NCI-H82 treated with DMSO at 0.1 percent for 48 hours (cell line): ENCODE data around the gene CNIH2.

Source experiments
- DNase-seq: peaks from one replicate; lab custom pipeline; 2025; ENCODE audit not compliant: unreplicated experiment; lab: John Stamatoyannopoulos, UW

CNIH2 gene

DNA sequence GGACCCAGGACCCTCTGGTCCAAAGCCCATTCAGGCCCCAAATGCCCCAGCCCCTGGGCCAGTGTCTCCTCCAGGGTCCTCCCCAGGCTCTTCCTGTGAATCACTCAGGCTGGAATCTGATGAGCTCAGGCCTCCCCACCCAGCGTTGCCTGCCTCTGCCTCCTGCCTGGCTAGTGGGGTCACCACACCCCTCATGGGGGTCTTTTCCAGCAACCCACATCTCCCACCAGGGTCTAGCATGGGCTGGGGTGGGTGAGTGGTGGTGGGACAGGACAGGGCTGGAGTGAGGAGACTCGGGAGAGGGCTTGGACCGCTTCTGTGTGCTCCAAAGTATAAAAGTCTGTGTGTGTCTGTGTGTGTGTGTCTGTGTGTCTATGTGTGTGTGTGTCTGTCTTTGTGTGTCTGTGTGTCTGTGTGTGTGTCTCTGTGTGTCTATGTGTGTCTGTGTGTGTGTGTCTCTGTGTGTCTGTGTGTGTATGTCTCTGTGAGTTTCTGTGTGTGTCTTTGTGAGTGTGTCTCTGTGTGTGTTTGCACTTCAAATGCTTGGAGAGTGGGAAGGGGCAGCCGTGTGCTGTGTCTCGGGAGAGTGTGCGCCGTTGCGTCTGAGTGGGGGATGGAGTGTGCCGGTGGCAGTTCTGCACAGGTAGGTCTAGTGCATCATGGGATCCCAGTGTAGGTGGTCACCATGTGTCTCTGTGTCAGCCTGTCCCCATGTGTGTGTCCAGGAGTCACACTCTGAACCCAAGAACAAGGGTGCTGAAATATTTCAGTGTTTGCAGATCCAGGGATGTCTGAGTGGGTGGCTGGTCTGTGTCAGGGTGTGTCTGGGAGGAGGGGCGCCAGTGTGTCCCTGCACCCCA lies 49.4 kb downstream of the CNIH2 start:
- no peak for DNase-seq

DNA sequence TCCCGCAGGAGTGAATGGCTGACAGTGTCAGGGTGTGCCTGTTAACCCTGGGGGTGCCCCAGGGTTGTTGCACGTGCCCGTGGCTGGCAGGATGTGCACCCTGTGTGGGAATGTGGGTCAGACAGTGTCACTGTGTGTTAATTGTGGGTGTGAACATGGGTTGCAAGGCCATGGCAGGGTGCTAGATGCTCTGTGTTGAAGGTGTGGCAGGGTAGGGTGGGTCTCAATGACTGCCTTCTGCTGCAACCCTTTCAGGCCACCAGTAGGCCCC lies 50.0 kb downstream of the CNIH2 start:
- DNase-seq: no peak

GRCh38 chr11:66328302-66329144 lies 50.5 kb downstream of the CNIH2 start:
- peak; percentile 44 for DNase-seq

DNA sequence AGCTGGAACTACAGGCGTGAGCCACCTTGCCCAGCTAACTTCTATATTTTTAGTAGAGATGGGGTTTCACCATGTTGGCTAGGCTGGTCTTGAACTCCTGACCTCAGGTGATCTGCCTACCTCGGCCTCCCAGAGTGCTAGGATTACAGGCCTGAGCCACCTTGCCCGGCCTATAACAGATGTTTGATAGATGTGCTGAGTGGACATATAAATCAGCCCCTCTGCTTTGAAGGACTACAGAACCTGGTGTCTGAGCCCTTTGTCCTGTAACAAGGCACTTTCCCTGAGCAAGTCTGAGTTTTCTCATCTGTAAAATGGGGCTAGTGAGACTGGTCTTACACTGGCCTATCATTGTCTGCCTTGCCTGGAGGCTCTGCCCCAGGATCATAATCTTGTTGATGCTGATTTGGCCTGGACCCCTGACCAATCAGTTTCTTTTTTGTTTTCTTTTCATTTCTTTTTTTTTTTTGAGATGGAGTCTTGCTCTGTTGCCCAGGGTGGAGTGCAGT lies 51.2 kb downstream of the CNIH2 start:
- no peak for DNase-seq

DNA sequence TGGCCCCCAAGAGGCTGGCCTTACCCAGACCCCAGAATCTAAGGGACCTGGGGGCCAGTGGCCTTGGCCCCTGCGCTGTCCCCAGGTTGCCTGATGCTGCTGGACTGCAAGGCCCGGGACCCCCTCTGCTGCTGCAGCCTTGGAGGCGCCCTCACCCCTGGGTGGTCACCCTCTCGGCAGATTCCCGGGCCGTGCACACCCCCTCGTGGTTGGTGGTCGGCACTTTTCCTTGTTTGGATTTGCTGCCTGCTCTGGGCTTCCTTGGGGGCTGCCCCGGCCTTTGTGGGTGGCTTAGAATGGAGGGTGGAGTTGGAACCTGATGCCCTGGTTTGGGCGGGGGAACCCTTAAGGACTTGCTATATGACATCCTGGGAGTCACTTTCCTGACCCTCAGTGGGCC lies 53.0 kb downstream of the CNIH2 start:
- DNase-seq: no peak

DNA sequence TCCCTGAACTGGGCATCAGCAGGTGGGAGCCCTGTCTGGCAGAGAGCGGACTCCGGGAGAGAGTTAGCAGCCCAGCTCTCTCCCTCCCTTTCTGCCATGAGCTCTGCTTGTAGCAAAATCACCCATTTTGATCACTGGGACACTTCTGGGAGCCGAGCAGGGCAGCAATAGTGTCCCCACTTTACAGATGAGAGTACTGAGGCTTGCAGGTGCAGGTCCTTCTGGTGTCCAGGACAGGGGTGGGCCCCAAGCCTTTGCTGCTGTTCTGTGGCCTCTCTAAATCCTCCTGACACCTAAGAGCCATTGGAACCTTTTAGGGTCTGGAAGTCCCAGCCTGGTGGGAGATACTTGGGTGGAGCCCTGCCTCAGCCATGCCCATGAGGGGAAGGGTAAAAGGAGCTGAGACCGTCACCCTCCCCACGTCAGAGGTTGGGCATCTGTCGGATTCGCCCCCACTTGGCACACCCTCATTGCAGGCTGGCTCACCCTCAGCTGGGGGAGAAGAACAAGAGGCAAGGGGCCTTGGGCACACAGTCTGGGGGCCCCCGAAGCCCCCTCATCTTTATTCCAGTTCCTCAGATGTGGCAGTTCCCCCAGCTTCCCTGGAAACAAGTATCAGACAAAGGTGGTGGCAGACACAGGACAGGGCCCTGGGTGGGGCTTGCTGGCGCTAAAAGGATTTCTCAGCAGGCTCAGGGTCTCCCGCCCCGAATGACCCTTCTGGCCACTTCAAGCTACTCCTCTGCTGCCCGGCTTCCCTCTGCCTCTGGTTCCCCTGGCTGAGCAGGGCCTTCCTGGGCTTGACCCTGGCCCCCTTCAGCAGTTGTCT lies 53.8 kb downstream of the CNIH2 start:
- no peak for DNase-seq

DNA sequence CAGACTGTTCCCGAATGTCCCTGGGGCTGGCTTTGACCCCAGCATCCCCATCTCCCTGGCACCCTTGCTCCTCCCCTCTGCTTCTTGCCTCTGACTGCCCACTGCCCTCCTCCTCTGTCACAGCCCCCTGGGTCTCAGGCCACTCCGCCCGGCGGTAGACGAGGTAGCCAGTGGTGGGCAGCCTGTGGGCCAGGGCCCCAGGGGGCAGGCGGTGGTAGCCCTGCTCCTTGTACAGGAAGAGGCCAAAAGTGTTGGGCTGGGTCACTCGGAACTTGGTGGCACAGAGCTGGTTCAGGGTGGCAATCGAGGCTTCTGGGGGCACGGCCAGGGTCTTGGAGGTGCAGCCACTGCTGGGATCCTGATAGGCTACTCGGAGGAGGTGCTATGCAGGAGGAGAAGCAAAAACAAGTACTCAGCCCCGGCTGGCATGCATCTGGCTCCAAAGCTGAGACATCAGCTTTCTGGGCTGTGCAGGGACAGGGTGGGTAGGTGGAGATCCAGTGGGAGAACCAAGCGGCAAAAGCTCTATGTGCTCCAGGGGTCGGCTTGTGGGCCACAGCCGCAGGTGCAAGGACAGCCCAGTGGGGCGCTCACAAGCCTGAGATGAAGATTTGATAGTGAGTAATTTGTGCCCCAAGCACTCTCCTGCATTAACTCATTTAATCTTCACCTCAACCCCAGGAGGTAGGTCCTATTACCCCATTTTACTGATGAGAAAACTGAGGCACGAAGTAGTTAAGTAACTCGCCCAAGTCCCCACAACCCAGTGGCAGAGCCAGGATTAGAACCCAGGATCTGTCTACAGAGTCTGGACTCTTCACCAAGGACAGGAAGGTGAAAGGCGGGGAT lies 54.6 kb downstream of the CNIH2 start:
- no peak for DNase-seq

- DNase-seq: no peak
These were observed 55.4 kb downstream of the CNIH2 start for GRCh38 chr11:66333220-66333877.
